Stimulated activated naive CD4-positive, alpha-beta T cell treated with Interleukin-2 at 50 U/mL for 16 hours (primary cell): ENCODE data around the gene CAMSAP3.
"Not testable (repeated sequence)": the region's sequence is repeated elsewhere in the genome, so short reads cannot be mapped to it uniquely, and the experiment has no call there.

Source experiments
- DNase-seq: peaks from one replicate; lab custom pipeline; 2025; lab: John Stamatoyannopoulos, UW

CAMSAP3 gene

DNA sequence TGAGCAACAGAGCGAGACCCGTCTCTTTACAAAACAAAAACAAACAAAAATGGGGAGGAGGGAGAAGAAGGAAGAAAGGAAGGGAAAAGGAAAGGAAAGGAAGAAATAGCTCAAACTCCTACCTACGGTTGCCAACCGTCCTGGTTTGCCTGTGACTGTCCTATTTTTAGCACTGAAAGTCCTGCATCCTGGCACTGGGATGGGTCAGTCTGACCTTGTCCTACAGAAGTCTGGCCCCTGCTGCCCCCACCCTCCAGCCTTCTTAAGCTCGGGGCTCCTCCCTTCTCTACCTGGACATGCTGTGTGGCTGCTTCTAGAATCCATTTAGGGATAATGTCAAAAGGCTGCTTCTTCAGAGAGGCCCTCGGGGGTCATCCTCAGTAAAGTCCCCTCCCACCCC, 40.0 kb downstream of the CAMSAP3 start:
- DNase-seq, result no peak

DNA sequence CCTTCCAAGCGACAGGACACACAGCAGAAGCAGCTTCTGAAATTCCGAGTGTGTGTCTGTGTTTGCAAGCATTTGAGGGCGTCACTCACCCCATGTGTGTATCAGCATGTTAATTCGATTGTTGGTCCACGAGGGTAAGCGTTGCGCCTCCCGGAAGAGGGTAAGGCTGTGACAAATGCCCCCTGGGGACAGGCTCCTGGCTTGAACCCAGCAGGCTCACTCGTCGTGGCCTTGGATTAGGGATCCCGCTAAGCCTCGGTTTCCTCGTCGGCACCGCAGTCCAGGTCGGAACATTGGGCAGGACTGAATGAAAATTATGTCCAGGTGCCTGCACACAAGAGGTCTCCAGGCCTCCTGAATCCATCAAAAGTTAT, 40.6 kb downstream of the CAMSAP3 start:
- DNase-seq, result no peak

DNA sequence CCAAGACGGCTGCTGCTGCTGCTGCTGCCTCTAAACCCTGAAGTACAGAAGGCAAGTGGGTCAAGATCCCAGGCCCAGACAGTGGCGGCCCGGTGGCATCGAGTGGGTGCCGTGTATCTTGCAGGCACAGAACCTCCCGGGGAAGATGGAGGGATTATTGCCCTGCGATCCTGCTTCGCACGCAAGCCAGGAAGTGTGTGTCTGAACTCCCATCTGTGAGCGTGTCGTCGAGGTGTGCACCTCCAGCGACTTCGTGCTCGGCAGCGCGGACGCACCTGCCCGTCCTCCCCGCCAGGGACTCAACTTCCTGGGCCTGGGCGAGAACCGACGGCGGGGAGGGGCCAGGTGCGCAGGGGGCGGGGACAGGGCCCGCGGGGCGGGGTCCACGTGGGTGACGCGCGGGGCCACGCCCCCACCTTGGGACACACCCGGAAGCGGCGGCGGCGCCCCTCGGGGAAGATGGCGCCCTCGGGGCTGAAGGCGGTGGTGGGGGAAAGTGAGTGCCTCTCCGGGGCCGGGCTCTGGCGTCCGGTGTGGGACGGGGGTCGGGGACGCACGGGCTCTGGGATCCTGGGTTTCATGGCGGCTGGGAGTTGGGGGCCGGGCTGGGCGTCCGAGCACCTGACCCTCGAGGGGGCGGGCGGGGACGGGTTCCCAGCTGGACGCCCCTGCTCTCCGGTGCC, 41.2 kb downstream of the CAMSAP3 start, which contains the start of gene STXBP2:
Gene STXBP2, plus strand, starts transcription at position 420 of the 683 bp plus-strand sequence. Its CDS starts 40 bp downstream, at position 460.
- peak; percentile 86 for DNase-seq

DNA sequence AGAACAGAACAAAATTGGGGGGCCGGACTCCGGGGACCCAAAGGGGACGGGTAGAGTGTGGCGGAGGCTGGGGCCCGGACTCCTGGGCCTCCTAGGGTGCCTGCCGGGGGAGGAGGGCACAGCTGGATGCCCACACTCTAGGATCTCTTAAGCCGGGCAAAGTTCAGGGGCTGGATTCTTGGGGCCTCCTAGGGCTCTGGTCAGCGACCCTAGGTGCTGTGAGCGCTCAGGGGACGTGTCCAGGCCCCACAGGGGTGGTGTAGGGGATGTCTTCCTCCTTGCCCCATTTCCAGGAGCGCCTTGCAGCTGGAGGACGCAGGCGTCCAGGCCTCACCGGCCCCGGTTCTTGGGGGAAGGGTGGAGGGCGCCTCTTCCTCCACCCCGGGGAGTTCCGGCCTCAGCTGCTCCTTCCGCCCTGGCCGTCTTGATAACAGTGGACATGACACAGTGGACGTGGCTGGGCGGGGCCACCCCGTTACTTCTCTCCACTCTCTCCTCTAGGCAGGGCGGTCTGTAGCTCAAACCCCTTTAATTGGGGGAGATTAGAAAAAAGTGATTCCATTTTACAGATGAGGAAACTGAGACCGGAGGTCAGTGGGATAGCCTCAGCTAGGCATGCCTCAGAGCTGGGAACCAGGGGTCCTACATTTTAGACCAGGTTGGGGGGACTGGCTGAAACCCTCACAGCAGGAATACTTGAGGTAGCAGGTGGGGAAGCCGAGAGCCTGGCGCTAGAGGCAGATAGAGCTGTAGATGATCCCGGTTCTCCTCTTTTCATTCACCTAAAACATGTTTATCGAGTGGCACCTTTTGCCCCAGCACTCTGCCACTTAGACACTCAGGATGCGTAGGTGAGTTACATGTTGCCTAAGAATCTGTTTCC, 42.0 kb downstream of the CAMSAP3 start:
- no peak for DNase-seq

DNA sequence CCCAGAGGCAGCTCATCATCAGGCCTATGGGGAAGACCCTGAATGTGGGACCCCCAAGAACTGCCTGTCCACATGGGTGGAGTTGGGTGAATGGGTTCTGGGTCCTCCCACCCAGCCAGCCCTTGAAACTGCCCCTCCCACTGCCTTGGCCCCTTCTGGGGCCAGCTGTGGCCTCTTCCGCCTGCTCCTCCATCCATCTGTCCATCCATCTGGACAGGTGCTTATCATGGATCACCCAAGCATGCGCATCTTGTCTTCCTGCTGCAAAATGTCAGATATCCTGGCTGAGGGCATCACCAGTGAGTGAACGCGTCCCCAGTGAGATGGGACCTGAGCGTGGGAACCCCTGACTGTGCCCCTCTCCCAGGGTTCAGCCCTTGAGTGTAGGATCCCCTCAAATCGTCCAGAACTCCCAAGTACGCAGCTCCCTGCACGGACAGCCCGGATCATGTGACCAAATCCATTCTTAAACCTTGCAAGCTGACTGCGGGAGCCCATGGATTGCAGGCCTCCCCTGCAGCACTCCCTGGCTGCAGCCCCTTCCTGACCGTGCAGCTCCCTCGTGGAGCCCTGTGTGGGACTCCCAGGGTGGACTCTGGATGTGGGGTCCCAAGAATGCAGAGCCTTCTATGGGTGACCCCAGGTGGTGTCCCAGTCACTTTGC, 43.3 kb downstream of the CAMSAP3 start:
- DNase-seq, result no peak

DNA sequence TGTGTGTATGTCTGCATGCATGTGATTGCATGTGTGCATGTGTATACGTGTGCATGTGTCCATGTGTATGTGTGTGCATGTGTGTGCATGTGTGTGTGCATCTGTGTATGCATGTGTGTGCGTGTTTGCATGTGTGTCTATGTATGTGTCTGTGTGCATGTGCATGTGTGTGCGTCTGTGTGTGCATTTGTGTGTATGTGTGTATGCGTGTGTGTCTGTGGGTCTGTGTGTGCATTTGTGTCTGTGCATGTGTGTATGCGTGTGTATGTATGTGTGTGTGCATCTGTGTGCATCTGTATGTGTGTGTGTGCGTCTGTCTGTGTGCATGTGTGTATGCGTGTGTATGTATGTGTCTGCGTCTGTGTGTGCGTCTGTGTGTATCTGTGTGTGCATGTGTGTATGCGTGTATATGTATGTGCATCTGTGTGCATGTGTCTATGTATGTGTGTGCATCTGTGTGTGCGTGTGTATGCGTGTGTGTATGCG, 44.2 kb downstream of the CAMSAP3 start:
- DNase-seq, result no peak

DNA sequence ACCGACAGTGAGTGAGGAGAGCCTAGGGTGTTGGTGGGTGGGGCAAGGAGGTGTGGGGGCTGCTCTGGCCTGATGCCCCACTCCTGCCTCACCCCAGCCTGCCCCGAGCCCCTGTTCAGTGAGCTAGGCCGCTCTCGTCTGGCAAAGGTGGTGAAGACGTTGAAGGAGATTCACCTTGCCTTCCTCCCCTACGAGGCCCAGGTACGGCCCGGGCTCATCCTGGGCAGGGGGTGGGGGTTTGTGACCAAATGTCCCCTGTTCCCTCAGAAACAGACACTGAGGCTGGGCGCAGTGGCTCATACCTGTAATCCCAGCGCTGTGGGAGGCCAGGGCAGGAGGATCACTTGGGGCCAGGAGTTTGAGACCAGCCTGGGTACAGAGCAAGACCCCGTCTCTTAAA, 45.1 kb downstream of the CAMSAP3 start:
- no peak for DNase-seq

DNA sequence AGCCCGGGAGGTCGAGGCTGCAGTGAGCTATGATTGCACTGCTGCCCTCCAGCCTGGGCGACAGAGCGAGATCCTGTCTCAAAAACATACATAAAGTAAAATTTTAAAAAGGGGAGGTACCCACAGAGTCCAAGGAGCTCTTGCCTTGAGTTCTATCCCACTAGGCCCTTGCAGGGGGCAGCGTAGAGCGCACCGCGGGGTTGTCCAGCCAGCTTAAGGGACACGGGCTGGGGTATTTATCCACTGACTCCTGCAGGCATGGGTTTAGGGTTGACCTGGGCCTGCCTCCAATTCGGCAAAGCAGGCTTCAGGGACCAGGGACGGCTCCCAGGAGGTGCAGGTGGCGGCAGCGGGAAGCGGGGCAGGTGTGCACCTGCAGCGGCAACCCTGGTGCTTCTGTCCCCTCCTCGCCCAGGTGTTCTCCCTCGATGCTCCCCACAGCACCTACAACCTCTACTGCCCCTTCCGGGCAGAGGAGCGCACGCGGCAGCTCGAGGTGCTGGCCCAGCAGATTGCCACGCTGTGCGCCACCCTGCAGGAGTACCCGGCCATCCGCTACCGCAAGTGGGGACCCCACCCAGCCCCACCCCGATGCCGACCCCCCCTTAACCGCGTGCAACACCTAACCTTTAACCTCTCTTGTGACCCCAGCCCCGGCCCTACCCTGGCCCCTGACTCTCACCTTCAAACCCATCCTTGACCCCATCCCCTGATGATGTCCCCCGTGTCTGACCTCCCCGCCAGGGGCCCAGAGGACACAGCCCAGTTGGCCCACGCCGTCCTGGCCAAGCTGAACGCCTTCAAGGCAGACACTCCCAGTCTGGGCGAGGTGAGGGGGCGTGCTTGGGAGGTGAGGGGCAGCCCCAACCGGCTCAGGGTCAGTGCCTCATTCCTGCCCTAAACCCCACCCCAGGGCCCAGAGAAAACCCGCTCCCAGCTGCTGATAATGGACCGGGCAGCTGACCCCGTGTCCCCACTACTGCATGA, 45.9 kb downstream of the CAMSAP3 start:
- no peak for DNase-seq

DNA sequence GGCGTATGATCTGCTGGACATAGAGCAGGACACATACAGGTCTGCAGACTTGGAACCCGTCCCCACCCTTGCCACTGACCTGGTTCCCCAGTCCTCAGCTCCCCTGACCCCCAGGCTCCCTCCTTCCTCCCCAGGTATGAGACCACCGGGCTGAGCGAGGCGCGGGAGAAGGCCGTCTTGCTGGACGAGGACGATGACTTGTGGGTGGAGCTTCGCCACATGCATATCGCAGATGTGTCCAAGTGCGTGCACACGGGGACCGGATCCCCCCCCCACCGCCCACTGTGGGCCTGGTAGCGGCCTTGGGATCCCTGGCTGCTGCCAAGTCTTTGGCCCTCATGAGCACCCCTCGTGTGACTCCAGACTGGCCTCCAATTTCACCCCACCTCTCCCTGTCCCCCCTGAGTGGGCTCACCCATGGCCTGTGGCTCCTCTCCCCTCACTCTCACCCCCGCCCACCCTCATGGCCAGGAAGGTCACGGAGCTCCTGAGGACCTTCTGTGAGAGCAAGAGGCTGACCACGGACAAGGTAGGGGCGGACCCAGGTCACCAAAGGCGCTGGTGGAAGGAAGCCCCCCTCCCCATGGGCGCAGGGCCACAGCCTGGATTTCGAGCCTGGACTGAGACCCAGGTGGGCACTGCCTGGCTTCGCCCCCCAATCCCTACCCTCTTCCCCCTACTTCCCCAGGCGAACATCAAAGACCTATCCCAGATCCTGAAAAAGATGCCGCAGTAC, 46.8 kb downstream of the CAMSAP3 start:
- DNase-seq, result no peak

DNA sequence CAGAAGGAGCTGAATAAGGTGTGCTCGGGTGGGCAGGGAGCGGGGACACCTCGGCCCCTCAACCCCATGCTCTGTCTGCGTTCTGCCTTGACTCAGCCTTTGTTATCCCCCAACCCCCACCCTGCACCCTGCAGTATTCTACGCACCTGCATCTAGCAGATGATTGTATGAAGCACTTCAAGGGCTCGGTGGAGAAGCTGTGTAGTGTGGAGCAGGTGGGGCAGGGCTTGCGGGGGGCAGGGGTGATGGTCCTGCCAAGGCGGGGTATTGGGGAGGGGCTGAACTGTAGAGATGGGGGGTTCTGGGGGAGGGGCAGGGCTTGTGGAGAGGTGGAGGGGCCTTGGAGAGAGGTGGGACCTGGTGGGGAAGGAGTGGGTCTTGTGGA, 47.4 kb downstream of the CAMSAP3 start:
- DNase-seq, result no peak

DNA sequence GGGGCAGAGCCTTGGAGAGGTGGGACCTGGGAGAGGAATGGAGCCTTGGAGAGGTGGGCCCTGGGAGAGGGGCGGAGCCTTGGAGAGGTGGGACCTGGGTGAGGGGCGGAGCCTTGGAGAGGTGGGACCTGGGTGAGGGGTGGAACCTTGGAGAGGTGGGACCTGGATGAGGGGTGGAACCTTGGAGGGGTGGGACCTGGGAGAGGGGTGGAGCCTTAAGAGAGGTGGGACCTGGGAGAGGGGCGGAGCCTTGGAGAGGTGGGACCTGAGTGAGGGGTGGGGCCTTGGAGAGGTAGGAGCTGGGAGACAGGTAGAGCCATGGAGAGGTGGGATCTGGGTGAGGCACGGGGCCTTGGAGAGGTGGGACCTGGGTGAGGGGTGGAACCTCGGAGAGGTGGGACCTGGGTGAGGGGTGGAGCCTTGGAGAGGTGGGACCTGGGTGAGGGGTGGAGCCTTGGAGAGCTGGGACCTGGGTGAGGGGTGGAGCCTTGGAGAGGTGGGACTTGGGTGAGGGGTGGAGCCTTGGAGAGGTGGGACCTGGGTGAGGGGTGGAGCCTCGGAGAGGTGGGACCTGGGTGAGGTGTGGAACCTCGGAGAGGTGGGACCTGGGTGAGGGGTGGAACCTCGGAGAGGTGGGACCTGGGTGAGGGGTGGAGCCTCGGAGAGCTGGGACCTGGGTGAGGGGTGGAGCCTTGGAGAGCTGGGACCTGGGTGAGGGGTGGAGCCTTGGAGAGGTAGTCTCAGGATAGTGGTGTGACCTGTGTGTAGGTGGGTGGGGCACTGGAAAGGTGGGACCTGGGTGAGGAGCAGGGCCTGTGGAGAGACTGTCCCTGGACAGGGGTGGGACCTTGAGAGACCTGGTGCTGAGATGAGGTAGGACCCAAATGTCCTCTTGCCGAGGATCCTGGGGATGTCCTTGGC, 48.2 kb downstream of the CAMSAP3 start:
- not testable (repeated sequence) for DNase-seq

DNA sequence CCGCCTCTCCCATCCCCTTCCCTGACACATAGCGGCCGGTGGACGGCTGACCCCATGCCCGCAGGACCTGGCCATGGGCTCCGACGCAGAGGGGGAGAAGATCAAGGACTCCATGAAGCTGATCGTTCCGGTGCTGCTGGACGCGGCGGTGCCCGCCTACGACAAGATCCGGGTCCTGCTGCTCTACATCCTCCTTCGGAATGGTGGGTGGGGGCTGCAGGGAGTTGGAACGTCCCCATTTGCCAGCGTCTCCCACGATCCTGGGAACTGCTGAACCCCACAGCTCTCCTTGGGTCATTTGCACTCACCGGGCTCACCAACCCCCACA, 48.9 kb downstream of the CAMSAP3 start:
- DNase-seq, result no peak

DNA sequence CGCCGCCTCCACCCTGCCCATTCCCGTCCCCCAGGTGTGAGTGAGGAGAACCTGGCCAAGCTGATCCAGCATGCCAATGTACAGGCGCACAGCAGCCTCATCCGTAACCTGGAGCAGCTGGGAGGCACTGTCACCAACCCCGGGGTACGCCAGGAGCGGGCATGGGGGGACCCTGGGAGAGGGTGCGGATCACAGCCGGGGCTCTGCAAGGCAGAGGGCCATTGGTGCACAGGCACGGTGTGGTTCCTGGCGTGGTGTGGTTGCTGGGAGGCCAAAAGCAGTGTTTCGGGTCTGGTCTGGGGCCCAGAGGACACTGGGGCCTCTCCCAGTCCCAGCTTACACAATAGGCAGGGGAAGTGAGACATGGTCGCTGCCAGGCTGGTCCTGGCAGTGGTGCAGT, 49.5 kb downstream of the CAMSAP3 start:
- DNase-seq, result no peak

DNA sequence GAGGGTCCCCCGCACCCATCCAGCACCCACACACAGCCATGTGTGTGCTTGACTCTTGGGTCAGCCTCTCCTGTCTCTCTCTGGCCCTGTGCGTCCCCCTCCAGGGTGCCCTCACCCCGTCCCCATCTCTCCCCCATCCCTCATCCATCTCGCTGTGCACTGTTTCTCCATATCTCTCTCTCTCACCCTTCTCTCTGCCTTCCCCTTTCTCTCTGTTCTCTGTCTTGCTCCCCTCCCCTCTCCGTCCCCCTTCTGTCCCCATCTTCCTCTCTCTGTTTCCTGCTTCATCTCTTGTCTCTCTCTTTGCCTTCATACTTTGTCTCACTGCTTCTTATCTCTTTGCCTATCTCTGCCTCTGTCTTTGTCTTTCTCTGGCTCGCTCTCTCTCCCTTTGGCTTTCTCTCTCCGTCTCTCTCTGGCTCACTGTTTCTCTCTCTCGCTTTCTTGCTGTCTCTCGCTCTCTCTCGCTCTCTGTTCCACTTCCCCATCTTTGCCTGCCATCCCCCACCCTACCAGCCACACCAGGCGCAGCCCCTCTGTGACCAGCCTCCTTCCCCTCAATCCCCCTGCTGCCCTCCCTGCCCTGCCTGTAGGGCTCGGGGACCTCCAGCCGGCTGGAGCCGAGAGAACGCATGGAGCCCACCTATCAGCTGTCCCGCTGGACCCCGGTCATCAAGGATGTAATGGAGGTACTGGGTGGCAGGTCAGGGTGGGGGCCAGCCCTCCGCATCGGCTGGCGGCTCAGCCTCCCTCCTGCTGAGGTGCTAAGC, 50.2 kb downstream of the CAMSAP3 start:
- no peak for DNase-seq

DNA sequence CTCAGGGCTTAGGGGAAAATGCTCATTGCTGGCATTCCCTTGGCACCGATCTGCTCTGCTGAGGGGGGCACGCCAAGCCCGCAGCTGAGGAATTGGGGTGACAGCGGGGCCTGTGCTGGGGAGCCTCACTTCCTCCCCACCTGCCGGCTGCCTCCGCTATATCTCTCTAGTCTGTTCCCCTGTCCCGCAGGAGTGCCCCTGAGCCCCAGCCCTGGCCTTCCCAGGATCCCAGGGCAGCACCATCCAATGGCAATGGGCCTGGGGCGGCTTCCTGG, 50.7 kb downstream of the CAMSAP3 start:
- no peak for DNase-seq

DNA sequence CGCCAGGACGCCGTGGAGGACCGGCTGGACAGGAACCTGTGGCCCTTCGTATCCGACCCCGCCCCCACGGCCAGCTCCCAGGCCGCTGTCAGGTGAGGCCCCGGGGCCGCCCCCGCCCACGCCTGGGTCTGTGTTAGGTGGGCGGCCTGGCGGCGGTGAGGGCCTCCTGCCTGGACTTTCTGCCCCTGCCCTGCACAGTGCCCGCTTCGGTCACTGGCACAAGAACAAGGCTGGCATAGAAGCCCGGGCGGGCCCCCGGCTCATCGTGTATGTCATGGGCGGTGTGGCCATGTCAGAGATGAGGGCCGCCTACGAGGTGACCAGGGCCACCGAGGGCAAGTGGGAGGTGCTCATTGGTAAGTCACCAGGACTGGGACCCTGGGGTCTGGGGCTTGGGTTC, 51.5 kb downstream of the CAMSAP3 start:
- no peak for DNase-seq

DNA sequence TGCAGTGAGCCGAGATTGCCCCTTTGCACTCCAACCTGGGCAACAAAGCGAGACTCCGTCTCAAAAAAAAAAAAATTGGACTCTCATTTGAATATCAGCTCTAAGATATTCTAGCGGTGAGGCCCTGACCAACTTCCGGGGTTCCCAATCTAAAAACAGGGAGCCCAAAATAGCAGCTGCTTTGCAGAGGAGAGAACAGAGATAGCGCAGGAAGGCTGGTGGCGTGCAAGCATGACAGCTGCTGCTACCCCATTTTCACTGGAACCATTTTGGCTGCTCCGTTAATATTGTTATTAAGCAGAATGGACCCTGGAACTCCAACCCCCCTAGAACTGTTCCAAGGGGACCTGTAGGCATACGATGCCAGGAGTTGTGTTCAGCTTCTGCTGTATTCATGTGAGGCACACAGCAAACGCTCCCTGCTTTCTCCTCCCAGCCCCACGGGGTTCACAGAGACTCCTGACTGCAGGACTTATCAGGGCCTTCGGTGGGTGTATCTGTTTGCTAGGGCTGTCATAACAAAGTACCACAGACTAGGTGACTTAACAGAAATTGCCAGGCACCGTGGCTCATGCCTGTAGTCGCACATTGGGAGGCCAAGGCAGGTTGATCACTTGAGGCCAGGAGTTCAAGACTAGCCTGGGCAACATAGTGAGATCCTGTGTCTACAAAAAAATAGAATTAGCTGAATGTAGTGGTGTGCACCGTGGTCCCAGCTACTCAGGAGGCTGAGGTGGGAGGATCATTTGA, 52.8 kb downstream of the CAMSAP3 start:
- no peak for DNase-seq

DNA sequence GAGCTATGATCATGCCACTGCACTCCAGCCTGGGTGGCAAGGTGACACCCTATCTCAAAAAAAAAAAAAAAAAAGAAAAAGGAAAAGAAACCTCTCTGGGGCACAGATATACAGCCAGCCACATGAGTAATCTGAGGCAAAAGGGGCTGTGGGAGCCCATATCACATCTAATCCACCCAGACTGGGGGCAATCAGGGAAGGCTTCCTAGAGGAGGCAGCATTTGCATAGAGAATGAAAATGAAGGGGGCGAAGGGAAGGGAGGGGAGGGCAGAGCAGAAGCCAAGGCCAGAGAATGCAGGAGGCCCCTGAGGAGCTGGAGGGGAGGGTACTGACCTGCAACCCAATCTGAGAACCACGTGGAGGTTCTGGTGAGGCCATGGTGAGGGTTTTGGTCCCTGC, 54.5 kb downstream of the CAMSAP3 start:
- no peak for DNase-seq
